Transverse colon (tissue), 4 donors: ENCODE data around the gene GSK3B. TPM values are rescaled to one million over a fixed set of nuclear protein-coding genes. Genes with fewer than 3 reads are reported as not detected.

Source experiments
- DNase-seq: peaks from one replicate; pipeline ENCODE4 v3.0.0-alpha.2; 2019
- H3K27ac ChIP-seq, 4 donors: fragments of 200-600 bp; sonication (generic); 2 replicates each; pipeline ENCODE4 v1.5.1; 2016 to 2018; ENCODE audit warnings: inconsistent platforms in 4 of 4
- H3K27me3 ChIP-seq: fragments of 200-600 bp; sonication (generic); 2 replicates; pipeline ENCODE4 v1.5.1; 2017; ENCODE audit warnings: inconsistent platforms
- H3K36me3 ChIP-seq, 4 donors: fragments of 200-600 bp; sonication (generic); 2 replicates each; pipeline ENCODE4 v1.5.1; 2017 to 2019; ENCODE audit warnings: inconsistent platforms in 4 of 4
- H3K4me1 ChIP-seq, 4 donors: fragments of 200-600 bp; sonication (generic); 2 replicates each; pipeline ENCODE4 v1.5.1; 2017 to 2020; ENCODE audit warnings: inconsistent platforms in 4 of 4
- H3K4me3 ChIP-seq, 4 donors: fragments of 200-600 bp; sonication (generic); 1 replicate in 1 of 4; 2 replicates in 3 of 4; pipeline versions ENCODE4 v1.5.1 to v1.6.1; 2017 to 2019; ENCODE audit warnings: inconsistent platforms in 4 of 4
- H3K9me3 ChIP-seq, 2 donors: fragments of 200-600 bp; sonication (generic); 2 replicates each; pipeline ENCODE4 v1.5.1; 2017 to 2019; ENCODE audit warnings: inconsistent platforms in 2 of 2
- CTCF ChIP-seq, 5 experiments: fragments of 200-600 bp in 3 of 5; fragments of 450-650 bp in 2 of 5; sonication (generic) in 3 of 5; IDR thresholded peaks; 1 replicate in 2 of 5; 2 replicates in 3 of 5; pipeline ENCODE4 v1.5.1; 2016 to 2017; ENCODE audit warnings: antibody characterized with exemption in 5 of 5, inconsistent platforms in 3 of 5, mild to moderate bottlenecking in 2 of 5, moderate library complexity in 1 of 5
- EP300 ChIP-seq: sonication (generic); formaldehyde crosslinking; IDR thresholded peaks from one replicate; pipeline ENCODE4 v1.6.1; 2017; ENCODE audit warnings: antibody characterized with exemption, low read depth
- POLR2A ChIP-seq: fragments of 450-650 bp; IDR thresholded peaks from one replicate; pipeline ENCODE4 v1.6.1; 2016; ENCODE audit warnings: antibody characterized with exemption, mild to moderate bottlenecking, moderate library complexity
- POLR2AphosphoS5 ChIP-seq, 3 donors: sonication (generic); formaldehyde crosslinking; IDR thresholded peaks; one replicate each; pipeline ENCODE4 v1.6.1; 2016; ENCODE audit warnings: antibody characterized with exemption in 3 of 3
- WGBS, 2 donors: methylation state at CpG; one replicate each; pipeline ENCODE4 v1.1.5; 2018; ENCODE audit warnings: low coverage in 1 of 2; 5-methylcytosine and 5-hydroxymethylcytosine counted together
- in situ Hi-C, 4 donors: fragments of 200-750 bp; cut with MboI; loops; one replicate each; pipeline versions ENCODE4 v1.15.0 to v1.15.1; 2017; ENCODE audit warnings: low sequenced_read_pairs in 3 of 4, low pct_ligation_motif_present in 1 of 4, low pct_unique_long_range_greater_than_20kb in 1 of 4
- intact Hi-C: fragments of 100-400 bp; cut with DNase I; formaldehyde crosslinking; loops from one replicate; pipeline ENCODE4 v1.15.1; 2023; ENCODE audit warnings: low total_unique reads
- total RNA-seq, 4 donors: library from RNA; depleted of rRNA; stranded (reverse); fragments of >200 nt; gene quantifications; one replicate each; pipeline ENCODE4 v1.1.0, GENCODE V29; 2016

GSK3B gene
- total RNA-seq, 4 donors from 2014 or later: 14.7 to 35.9 (median 24.2) TPM

GRCh38 chr3:120040813-120041377 lies 53.4 kb downstream of the GSK3B start:
- 97 to 100% methylated on average over 1 to 8 of the region's 8 CpGs for WGBS, 2 donors
- Histone ChIP-seq H3K9me3 (peaks cover 26 to 27% of the 10 kb centered on the region in 2 donors), H3K27ac (no peak overlapping the region), H3K4me1 (peaks cover 0 to 15% (median 1%) of the 10 kb centered on the region in 4 donors), H3K36me3 (no peaks in the 10 kb centered on the region), H3K4me3 (no peak overlapping the region), H3K27me3 (no peaks in the 10 kb centered on the region)
- intact Hi-C loops (no loop called here), in situ Hi-C loops (no loop called here)
- DNase-seq: no peak
- TF ChIP-seq EP300: no peak
- no peak for TF ChIP-seq POLR2A
- TF ChIP-seq CTCF (IDR thresholded peaks at IDR 0.05): no peak
- TF ChIP-seq POLR2AphosphoS5 (IDR thresholded peaks at IDR 0.05): no peak

DNA sequence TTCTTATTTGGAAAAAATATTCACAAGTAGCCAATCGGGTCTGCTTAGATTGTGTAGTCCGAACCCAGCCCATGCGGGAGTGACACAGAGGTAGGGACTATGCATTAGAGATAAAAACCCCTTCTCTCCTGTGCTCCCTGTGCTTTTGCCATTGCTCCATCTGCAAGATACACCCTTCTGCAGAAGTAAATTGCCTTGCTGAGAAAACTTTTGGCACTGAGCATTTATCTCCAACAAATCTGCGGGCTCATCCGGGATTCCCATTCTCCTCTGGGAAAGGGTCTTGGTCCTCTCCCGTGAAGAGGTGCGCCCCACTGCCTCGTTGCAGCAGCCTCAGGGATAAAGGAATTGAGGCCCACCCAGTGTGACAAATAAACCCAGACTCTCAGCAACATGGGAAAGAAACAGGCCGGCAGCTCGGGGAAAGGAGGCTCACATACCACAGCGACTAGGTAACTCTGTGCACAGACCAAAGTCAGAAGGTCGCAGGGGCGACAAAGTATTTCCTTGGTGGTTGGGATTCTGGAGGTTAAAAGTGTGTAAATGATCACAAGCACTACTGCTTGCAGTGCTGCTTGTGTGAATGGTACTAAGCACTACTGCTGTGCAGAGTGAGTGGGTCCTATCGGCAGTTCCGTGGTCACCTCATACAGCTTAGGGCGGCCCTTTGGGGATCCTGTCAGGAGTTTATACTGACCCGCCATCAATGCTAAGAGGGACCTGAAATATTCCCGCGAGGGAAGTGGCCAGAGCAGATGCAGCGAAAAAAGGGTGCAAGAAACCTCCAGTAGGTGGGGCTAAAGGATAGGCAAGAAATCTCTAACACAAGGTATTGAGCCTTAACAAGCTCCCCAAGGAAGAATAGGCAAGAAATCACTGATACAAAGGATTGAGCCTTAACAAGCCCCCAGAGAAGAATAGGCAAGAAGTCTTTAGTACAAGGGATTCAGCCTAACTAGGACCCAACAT lies 54.3 kb downstream of the GSK3B start:
- intact Hi-C loops (no loop called here), in situ Hi-C loops (no loop called here)
- WGBS, 2 donors: 97 to 99% methylated on average over 8 to 20 of the region's 20 CpGs
- H3K27ac ChIP-seq: no peak overlapping the region
- no peaks in the 10 kb centered on the region for H3K36me3 ChIP-seq
- no peaks in the 10 kb centered on the region for H3K27me3 ChIP-seq
- no peak for TF ChIP-seq EP300
- no peak for TF ChIP-seq CTCF (IDR thresholded peaks at IDR 0.05)
- no peak for TF ChIP-seq POLR2AphosphoS5 (IDR thresholded peaks at IDR 0.05)
- no peak for TF ChIP-seq POLR2A
- no peak for DNase-seq
- peaks cover 0 to 15% (median 1%) of the 10 kb centered on the region in 4 donors for H3K4me1 ChIP-seq
- no peak overlapping the region for H3K4me3 ChIP-seq
- H3K9me3 ChIP-seq: peaks cover 18 to 19% of the 10 kb centered on the region in 2 donors

GRCh38 chr3:120033596-120033995 lies 60.7 kb downstream of the GSK3B start:
- intact Hi-C loops: no loop called here
- H3K27ac ChIP-seq: no peak overlapping the region
- 66 to 77% methylated on average over 4 of the region's 4 CpGs for WGBS, 2 donors

More at GRCh38 chr3:120033596-120033995, 60.7 kb downstream of the GSK3B start:
- no peak for TF ChIP-seq CTCF (IDR thresholded peaks at IDR 0.05)
- Histone ChIP-seq H3K4me1 (peaks cover 0 to 18% (median 1%) of the 10 kb centered on the region in 4 donors), H3K36me3 (no peaks in the 10 kb centered on the region), H3K27me3 (no peaks in the 10 kb centered on the region), H3K4me3 (no peak overlapping the region), H3K9me3 (no peaks in the 10 kb centered on the region)
- in situ Hi-C loops: no loop called here
- DNase-seq: no peak
